GM18505 (cell line): ENCODE measurements around the gene KIAA1671.

Source experiments
- ATAC-seq: cut with Tn5 transposase; IDR thresholded peaks from one replicate; pipeline ENCODE4 v1.9.1; 2021; ENCODE audit not compliant: unreplicated experiment
- POLR2A ChIP-seq: IDR thresholded peaks from 4 replicates; pipeline ENCODE4 v1.6.1; 2011; ENCODE audit warnings: borderline replicate concordance; ENCODE audit not compliant: insufficient read depth, insufficient read length; ENCODE audit errors: extremely low read depth

KIAA1671 gene

DNA sequence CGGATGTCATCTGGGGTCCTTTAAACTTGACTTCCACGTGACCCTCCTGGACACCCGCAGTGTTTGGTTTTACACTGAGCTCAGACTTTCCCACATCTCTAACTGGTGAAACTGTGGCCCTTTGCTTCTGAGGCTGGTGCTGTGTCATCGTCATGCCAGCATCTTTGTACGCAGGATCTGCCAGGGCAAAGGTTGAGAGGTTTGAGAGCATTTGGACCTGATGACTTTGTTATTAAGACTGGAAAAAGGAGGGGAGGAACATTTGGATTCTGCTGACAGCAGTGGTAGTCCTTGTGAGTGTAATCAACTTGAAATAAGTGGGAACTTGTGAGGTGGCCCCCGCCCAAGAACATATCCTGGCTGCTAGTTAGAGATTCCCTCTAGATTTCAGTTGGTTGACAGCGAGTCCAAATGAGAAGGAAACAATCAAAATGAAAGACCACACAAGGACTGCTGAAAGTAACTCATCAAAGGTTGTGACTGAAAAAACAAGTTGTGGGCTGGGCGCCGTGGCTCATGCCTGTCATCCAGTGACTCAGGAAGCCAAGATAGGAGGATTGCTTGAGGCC lies 102.5 kb downstream of the KIAA1671 start:
- TF ChIP-seq POLR2A: no peak
- ATAC-seq: no peak

DNA sequence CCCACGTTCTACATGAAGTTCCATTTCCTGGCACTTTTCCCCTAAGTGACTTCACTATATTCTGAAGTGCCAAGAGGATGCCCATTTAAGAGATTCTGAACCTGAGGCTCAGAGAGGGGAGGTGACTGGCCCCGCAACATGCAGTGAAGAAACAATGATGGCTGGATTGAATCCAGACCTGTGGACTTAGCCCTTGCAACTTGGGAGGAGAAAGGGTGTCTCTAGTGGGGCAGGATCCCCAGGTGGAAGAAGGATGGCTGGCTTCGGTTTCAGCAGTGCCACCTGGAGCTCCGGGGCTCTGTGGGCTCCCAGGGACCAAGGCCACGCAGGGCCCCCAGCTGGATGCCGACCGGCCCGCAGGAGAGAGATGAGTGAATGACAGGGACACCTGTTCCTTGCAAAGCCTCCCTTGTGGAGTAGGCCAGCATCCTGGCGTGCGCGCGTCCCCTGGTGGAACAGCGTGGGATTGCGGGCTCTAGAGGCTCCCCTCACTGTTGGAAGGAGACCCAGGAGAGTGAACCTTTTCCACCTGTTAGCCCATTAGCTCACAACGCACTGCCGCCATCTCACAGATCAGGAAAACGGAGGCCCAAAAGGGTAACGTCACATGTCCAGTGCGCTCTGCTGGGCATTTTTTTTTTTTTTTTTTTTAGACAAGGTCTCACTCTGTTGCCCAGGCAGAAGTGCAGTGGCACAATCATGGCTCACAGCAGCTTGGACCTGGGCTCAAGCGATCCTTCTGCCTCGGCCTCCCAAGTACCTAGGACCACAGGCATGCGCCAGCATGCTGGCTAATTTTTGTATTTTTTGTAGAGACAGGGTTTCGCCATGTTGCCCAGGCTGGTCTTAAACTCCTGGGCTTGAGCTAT lies 104.7 kb downstream of the KIAA1671 start:
- no peak for ATAC-seq
- TF ChIP-seq POLR2A: no peak

DNA sequence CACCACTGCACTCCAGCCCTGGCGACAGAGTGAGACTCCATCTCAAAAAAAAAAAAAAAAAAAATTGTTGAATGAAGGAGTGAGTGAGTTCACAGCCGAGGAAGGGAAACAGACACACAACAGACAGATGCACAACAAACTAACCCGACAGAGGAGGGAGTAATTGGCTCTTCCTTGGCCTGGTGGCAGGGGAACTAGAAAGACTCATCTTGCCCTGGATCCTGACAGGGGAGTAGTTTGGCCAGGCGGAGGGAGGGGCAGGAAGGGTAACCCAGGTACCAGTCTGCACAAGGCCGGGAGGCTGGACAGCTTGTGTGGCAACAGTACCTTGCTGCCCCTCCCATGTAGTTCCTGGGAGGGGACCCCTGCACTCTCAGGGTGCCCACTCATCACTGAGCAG lies 106.9 kb downstream of the KIAA1671 start:
- ATAC-seq: no peak
- no peak for TF ChIP-seq POLR2A

DNA sequence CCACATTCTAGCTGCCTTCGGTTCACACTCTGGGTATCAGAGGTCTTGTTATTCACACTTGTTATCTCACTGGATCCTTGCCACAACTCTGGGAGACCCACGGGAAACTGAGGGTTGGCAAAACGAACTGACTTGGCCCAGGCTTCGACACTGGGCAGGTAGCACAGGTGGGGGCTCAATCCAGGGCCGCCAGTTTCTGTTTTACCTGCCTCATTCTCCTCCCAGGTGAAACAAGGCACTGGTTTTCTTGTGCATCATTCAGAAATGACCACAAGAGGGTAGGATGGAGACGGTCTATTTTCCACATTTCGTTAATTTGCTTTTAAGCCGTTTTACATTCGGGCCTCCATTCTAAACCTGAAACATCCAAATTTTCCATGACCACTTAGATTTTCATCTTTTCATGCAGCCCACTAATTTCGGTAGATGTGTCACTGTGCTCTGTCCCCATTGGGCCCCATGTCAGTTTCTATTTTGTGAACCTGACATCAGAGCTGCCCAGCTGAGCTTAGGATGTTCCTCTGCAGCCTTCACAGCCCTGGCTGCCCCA lies 108.1 kb downstream of the KIAA1671 start:
- ATAC-seq: no peak
- TF ChIP-seq POLR2A: no peak

DNA sequence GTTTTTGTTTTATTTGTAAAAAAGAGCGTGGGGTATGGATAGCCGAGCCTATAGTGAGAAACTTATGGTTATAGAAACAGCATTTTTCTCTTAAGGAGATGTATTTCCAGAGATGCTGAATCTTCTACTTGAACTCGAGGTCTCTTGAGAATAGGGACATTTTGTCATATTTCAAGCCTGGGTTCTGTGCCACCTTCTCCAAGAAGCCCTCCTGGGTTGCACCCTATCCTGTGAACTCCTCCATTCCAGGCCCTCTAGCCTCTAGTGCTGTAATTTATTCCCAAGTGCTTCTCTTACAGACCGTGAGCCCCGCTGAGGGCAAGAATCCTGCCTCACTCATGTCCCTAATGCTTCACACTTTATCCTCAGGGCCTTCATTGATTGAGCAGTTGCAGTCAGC lies 108.6 kb downstream of the KIAA1671 start:
- no peak for TF ChIP-seq POLR2A
- no peak for ATAC-seq

DNA sequence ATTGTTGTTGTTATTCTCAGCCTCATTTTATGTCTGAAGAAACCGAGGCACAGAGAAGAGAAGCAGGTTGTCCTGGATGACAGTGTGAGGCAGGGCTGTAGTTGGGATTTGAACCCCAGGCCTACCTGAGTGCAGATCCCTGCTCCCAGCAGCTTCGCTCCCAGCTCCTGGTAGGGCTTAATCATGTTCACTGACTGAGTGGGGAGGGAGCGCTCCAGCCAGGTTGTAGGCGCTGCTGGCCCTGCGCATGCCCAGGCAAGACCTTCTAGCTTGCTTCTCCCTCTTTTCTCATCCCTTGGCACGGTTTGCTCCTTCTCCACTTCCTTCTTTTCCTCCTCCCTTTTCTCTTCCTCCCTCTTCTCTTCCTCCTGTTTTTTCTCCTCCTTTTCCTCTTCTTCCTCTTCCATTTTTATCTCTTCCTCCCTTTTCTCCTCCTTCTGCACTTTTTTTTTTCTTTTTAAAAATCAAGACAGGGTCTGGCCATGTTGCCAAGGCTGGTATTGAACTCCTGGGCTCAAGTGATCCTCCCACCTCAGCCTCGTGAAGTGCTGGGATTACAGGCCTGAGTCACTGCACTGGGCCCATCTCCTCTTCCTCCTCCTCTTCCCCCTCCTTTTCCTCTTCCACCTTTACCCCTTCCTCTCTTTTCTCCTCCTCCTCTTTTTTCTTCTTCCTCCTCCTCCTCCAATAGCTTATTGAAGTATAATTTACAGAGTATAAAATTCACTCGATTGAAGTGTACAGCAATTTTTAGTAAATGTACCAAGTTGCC lies 109.3 kb downstream of the KIAA1671 start:
- no peak for TF ChIP-seq POLR2A
- ATAC-seq: no peak

DNA sequence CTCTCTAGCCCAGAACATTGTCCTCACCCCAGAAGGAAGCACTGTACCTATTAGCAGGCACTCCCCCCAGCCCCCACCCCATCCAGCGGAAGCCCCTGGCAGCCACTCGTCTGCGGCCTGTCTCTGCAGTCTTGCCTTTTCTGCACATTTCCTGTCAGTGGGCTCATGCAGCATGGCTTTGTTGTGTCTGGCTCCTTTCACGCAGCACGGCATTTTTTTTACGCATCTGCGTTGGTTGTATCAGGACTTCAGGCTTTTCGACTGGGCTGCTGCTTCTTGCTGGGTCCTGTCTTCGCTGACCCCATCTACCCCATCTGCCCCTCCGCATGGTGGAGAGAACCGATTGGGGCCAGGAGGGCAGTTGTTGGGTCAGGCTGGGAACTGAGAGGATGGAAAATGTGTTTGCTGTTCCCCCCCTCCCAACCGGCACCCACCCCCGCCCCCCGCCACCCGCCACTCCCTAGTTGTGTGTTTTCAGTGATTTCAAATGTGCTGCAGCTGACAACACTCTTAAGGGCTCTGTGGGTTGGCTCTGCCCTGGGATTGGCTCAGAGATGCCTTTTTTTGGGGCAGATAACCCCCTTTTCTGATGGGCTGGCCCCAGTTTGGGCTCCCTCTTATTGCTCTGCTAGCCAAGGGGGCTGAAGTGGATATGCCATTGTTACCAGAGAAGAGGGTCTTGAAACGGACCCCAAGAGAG lies 110.0 kb downstream of the KIAA1671 start:
- no peak for TF ChIP-seq POLR2A
- ATAC-seq: no peak

DNA sequence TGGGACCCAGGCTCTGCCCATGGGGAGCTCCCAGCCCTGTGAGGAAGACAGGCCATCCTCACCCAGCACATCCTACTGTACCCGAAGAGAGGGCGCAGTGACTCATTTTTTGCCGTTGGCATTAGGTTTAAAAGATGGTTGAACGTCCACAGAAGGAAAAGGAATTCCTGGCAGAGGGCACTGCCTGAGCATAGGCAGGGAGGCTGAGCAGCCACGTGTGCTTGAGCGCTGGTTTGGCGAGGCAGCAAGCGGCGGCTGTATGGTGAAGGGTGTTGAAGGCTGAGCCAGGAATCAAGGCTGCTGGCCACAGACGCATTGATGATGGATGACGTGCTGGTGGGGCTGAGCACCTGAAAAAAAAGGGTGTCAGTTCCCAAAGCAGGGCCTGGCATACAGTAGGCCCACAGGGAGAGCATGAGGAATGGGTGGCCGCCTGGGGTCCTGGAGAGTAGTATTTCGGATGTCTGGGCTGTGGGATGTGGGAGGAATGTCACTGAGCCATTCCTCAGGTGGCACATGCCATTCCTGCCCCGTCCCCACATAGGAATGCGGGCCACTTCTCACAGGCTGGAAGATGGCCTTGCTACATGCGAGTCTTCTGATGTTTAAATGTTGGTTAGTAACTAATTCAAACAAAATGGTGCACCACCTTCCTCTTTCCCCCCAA lies 112.5 kb downstream of the KIAA1671 start:
- no peak for TF ChIP-seq POLR2A
- ATAC-seq: no peak

DNA sequence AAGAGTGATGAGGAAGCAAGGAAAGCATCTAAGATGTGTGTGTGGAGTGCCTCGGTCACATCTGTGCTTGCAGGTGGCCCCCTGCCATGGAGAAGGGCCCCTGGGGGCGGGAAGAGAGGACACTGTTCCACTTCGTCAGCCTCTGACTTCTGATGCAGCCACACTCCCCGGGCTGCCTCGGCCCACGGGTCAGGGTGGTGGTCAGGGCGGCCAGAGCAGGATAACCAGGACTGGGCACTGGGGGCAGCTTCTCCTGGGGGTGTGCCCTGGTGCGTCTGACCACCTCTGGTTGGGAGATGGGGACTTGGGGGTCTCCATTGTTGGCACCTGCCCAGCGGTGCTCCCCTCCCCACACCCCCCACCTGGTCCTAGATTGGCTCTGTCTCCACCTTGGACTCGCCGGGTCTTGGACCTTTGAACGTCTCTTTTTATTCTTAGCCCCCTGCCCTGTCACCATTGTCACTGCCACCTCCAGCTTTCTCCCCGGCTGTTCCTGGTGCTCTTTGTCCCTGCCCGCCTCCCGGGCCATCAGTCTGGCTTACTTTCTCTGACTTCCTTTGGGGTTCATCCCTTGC lies 114.4 kb downstream of the KIAA1671 start:
- ATAC-seq: no peak
- TF ChIP-seq POLR2A: no peak

DNA sequence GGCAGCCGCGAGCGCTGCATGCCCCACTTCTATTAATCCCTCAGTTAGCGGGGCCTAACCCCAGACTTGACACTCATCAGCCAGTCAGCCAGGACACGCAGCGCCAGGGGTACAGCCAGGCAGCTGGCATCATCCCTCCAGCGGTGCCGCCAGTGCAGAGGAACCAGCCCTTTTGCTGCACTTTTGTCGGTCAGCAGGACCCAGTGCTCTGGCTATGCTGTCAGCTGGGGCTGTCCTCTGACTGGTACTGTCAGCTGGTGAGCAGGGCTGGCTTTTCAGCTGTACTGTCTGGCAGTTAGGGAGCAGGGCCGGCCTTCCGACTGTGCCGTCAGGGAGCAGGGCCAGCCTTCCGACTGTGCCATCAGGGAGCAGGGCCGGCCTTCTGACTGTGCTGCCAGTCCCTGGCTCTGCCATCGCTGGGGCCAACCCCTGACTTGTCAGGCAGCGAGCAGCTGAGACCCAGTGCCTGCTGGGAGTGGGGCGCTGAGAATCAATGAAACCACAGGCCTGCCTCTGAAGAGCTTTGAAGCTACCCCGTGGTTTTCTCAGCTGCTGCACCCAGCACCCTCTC lies 115.4 kb downstream of the KIAA1671 start:
- no peak for ATAC-seq
- no peak for TF ChIP-seq POLR2A

DNA sequence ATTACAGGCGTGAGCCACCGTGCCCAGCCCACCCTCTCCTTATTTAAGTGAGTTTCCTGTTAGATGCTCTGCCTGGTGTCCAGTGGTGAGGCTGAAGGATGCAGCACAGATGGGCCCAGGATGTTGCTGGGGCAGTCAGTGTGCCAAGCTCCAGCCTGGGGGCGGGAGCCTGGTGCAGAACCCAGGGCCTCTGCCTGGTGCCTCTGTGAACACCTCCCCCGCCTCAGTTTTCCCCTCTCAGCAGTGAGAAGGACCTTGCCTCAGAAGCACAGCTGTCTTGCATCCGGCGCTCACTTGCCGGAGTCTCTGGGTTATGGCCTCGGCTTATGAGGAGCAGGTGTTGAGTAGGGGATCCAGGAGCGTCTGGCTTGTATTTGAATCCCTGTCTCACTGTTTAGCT lies 116.2 kb downstream of the KIAA1671 start:
- no peak for TF ChIP-seq POLR2A
- ATAC-seq: no peak

DNA sequence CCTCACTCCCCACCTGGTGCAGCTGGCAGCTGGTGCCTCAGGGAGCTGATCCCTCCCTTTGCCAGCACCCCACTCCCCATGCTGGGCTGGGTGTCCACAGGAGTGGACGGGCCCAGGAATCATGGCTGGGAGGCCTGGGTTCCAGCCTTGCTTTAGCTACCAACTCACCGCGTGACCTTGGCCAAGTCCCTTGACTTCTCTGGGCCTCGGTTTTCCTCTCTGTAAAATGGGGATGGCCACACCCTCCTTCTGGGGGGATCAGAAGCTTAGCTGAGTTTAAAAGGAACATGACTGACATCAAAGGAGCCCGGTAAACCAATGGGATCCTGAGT lies 116.9 kb downstream of the KIAA1671 start:
- TF ChIP-seq POLR2A: no peak
- no peak for ATAC-seq

DNA sequence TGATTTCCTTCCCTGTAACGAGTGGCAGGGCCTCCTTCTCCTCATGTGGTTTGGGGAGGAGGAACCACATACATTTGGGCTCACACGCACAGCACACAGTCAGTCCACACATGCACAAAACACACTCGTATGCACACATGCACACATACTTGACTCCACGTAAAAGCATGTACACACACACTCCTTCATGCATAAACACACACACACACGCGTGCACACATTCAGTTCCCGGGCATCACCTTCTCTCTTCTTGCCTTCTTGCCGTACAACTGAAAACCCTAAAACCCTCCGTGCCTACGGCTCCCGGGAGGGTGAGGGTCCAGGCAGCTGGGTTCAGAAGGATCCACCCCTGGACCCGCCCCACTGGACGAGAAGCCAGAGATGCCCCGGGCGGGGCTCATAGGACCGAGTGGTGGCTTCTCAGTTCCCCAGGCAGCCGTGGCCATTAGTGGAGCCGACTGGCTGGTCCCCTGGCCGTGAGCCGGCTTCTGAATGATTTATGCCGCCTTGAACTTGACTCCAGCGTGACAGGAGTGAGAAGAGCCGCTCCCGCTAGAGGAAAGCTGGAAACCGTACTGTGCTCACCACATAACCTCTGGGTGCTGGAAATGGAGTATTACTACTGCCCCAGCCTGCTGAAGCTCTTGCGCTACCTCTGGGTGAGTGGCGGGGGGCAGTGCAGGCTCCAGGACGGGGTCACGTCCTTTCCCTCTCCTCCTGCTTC lies 117.4 kb downstream of the KIAA1671 start:
- no peak for TF ChIP-seq POLR2A
- ATAC-seq: no peak
